Caki2 (cell line): ENCODE data around the gene HOXC9. TPM values are rescaled to one million over a fixed set of nuclear protein-coding genes. Genes with fewer than 3 reads are reported as not detected.

ENCODE experiments used
- DNase-seq: peaks from one replicate; pipeline ENCODE4 v3.0.0-alpha.2; 2015; ENCODE audit warnings: low read depth
- in situ Hi-C: cut with HindIII; loops from 2 replicates; pipeline ENCODE4 v1.10.0; 2016; ENCODE audit warnings: low sequenced_read_pairs, low pct_unique_long_range_greater_than_20kb, mixed read lengths
- total RNA-seq: library from RNA; depleted of rRNA; stranded (reverse); fragments of >200 nt; shearing (Covaris generic); gene quantifications from 2 replicates; pipeline ENCODE4 v1.2.3, GENCODE V29; 2014; ENCODE audit warnings: low replicate concordance; rRNA removed

Gene HOXC9
- 1.4 and 2.4 TPM in 2 replicates for total RNA-seq

GRCh38 chr12:54000116-54001114, at the start of gene HOXC9:
TSS of gene HOXC9 (plus strand) at chr12:54000161. CDS start at chr12:54000189, 28 bp downstream.
- DNase-seq = no peak
- in situ Hi-C loops = loop anchor here (25.0 kb wide), 1 partner anchor 212 kb away; no protein-coding TSS in a partner anchor

GRCh38 chr12:53950437-53950773, 49.6 kb upstream of the HOXC9 start:
- in situ Hi-C loops = no loop called here
- no peak for DNase-seq

- DNase-seq = no peak
- in situ Hi-C loops = no loop called here
Observed at GRCh38 chr12:53950789-53951576, 49.0 kb upstream of the HOXC9 start.

- in situ Hi-C loops = no loop called here
- no peak for DNase-seq
Observed at GRCh38 chr12:53951577-53952334, 48.2 kb upstream of the HOXC9 start.

- in situ Hi-C loops = no loop called here
- no peak for DNase-seq
Observed at GRCh38 chr12:53952335-53952694, 47.6 kb upstream of the HOXC9 start.

GRCh38 chr12:53952871-53953734, 46.9 kb upstream of the HOXC9 start:
- no peak for DNase-seq
- in situ Hi-C loops = no loop called here

- DNase-seq = no peak
- in situ Hi-C loops = no loop called here
Observed at GRCh38 chr12:53953831-53954693, 45.9 kb upstream of the HOXC9 start.

GRCh38 chr12:53954694-53955035, 45.3 kb upstream of the HOXC9 start, which contains the start of gene HOXC12:
TSS of gene HOXC12 (plus strand) at chr12:53954903. CDS start at chr12:53954930, 27 bp downstream.
- in situ Hi-C loops = no loop called here
- DNase-seq = no peak

GRCh38 chr12:53955036-53955775, 44.8 kb upstream of the HOXC9 start:
- no peak for DNase-seq
- in situ Hi-C loops = no loop called here

GRCh38 chr12:53955776-53956250, 44.1 kb upstream of the HOXC9 start:
- no peak for DNase-seq
- in situ Hi-C loops = no loop called here

- no peak for DNase-seq
Observed at GRCh38 chr12:53956251-53956887, 43.6 kb upstream of the HOXC9 start.

GRCh38 chr12:53956914-53957536, 42.9 kb upstream of the HOXC9 start:
- in situ Hi-C loops = no loop called here
- DNase-seq = no peak

More at GRCh38 chr12:53956251-53956887, 43.6 kb upstream of the HOXC9 start:
- in situ Hi-C loops = no loop called here

GRCh38 chr12:53958128-53958527, 41.8 kb upstream of the HOXC9 start:
- DNase-seq = no peak
- in situ Hi-C loops = no loop called here

GRCh38 chr12:53959314-53959713, 40.6 kb upstream of the HOXC9 start:
- in situ Hi-C loops = no loop called here
- no peak for DNase-seq
